Activated T-cell treated with anti-CD3 and anti-CD28 coated beads, Interleukin-2, amount 50 U/mL, for 4 hours (primary cell): ENCODE data around the gene NADK. TPM values are rescaled to one million over a fixed set of nuclear protein-coding genes. Genes with fewer than 3 reads are reported as not detected.
A peak's percentile ranks its signal among the peaks of the same experiment; 100 is the strongest.
"Not testable (repeated sequence)": the region's sequence is repeated elsewhere in the genome, so short reads cannot be mapped to it uniquely, and the experiment has no call there.

ENCODE experiments used
- ATAC-seq, 2 donors: fragments of 200-7000 bp; cut with Tn5 transposase; one replicate each; pipeline ENCODE4 v1.10.0; 2021
- DNase-seq: peaks from one replicate; pipeline ENCODE4 v3.0.0-alpha.2; 2020
- H3K27me3 Mint-ChIP-seq: one replicate; pipeline ENCODE4 v1.8.0; 2021; ENCODE audit warnings: low read depth, mixed read lengths
- H3K36me3 Mint-ChIP-seq: one replicate; pipeline ENCODE4 v1.8.0; 2022; ENCODE audit warnings: mixed read lengths; ENCODE audit not compliant: insufficient read depth
- H3K4me1 Mint-ChIP-seq: one replicate; pipeline ENCODE4 v1.8.0; 2021; ENCODE audit warnings: low read depth, mixed read lengths
- H3K4me3 Mint-ChIP-seq: one replicate; pipeline ENCODE4 v1.8.0; 2021; ENCODE audit warnings: mild to moderate bottlenecking, moderate library complexity, mixed read lengths
- H3K9me3 Mint-ChIP-seq: one replicate; pipeline ENCODE4 v1.8.0; 2021; ENCODE audit warnings: mixed read lengths
- total RNA-seq, 3 donors: library from RNA; stranded (reverse); gene quantifications; one replicate each; pipeline ENCODE4 v1.2.1, GENCODE V29; 2021

NADK gene
- total RNA-seq, 3 donors from 2014 or later = 98.7 to 108 (median 106) TPM

DNA sequence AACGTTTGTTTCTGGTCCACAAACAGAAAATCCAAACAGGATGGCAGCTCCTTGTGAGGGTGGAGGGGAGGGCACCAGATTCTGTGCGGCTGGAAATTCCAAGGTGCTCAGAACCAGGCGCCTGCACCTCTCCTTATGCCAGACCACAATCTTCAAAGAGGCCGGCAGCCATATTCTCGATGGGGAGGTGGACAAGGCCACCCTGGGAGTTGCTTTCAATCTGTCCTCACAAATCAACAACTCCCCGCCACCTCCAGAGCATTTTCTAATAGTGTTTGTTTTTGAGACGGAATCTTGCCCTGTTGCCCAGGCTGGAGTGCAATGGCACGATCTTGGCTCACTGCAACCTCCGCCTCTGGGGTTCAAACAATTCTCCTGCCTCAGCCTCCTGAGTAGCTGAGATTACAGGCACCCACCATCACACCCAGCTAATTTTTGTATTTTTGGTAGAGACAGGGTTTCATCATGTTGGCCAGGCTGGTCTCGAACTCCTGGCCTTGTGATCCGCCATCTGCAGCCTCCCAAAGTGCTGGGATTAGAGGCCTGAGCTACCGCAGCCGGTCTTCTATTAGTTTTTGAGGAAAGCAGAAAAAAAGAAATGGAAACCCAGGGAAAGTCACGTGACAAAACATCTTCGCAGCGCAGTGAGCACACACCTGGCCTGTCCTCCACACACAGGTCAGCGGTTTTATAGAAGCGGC is 49.0 kb downstream of the NADK start:
- H3K4me3 Mint-ChIP-seq, H3K9me3 Mint-ChIP-seq, H3K27me3 Mint-ChIP-seq, ATAC-seq, DNase-seq, H3K36me3 Mint-ChIP-seq: not testable (repeated sequence)
- H3K4me1 Mint-ChIP-seq = peaks cover 12% of the 10 kb centered on the region

DNA sequence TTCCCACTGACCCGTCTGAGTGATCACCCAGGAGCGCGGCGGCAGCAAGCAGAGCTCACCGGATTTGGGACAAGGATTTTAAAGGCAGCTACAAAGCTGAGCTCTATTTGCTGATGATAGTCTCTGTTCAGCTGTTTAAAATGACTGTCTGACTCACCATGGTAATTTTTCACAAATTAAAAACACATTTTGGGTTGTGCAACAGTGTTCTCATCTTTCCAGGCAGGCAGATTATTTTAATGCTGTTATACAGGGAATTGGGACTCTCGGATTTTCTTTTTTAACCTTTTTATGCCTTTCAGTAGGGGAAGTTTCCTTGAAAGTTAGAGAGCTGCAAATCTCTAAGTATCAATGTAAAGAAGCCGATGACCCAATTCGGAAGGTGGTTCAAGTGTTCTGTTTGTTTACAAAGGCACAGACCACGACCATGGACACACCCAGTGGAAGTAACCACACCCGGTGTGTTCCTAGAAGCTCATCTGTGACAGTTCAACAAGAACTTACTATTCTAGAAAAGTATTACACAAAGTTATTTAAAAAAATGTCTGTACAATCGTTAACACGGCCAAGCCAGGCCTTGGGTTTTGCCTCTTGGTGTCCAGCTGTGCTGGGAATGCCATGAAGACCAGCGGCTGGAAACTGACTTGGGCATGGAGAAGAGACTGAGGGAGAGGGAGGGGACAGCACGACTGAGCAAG is 49.8 kb downstream of the NADK start:
- ATAC-seq, H3K4me3 Mint-ChIP-seq, H3K9me3 Mint-ChIP-seq, DNase-seq, H3K27me3 Mint-ChIP-seq, H3K36me3 Mint-ChIP-seq: not testable (repeated sequence)
- H3K4me1 Mint-ChIP-seq = peaks cover 12% of the 10 kb centered on the region

DNA sequence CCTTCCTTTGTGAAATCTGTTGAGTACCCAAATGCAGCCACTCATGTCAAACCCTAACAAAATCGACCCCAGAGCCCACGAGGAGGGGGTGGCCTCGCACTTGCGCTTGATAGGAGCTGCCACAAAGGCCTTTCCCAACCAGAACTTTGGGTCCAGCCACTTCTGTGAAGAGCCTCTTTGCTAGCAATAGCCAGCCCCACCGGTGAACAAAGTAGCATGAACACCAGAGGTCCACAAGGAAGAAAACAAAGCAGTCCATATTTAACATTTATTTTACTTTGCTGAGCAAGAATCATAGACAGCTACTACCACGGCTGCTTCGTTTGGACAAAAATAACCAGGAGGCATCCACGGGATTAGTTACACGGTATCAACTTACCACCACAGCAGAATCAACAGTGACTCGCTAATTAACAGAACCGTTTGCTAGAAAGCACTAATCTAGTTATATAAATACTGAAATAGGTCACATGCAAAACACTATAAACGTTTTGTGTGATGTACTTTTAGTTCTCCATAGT is 51.1 kb downstream of the NADK start:
- ATAC-seq, DNase-seq, H3K4me3 Mint-ChIP-seq, H3K9me3 Mint-ChIP-seq, H3K36me3 Mint-ChIP-seq, H3K27me3 Mint-ChIP-seq: not testable (repeated sequence)
- H3K4me1 Mint-ChIP-seq = peaks cover 12% of the 10 kb centered on the region

DNA sequence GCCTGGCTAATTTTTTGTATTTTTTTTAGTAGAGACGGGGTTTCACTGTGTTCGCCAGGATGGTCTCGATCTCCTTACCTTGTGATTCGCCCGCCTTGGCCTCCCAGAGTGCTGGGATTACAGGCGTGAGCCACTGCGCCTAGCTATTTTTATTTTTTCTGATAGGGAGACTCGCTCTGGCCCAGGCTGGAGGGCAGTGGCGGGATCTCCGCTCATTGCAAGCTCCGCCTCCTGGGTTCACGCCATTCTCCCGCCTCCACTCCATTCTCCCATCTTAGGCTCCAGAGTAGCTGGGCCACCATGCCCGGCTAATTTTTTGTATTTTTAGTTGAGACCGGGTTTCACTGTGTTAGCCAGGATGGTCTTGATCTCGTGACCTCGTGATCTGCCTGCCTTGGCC is 52.2 kb downstream of the NADK start:
- not testable (repeated sequence) for ATAC-seq, DNase-seq, H3K9me3 Mint-ChIP-seq, H3K27me3 Mint-ChIP-seq, H3K36me3 Mint-ChIP-seq
- Mint-ChIP-seq H3K4me3 (peak overlapping the region; percentile 37), H3K4me1 (peaks cover 19% of the 10 kb centered on the region)

DNA sequence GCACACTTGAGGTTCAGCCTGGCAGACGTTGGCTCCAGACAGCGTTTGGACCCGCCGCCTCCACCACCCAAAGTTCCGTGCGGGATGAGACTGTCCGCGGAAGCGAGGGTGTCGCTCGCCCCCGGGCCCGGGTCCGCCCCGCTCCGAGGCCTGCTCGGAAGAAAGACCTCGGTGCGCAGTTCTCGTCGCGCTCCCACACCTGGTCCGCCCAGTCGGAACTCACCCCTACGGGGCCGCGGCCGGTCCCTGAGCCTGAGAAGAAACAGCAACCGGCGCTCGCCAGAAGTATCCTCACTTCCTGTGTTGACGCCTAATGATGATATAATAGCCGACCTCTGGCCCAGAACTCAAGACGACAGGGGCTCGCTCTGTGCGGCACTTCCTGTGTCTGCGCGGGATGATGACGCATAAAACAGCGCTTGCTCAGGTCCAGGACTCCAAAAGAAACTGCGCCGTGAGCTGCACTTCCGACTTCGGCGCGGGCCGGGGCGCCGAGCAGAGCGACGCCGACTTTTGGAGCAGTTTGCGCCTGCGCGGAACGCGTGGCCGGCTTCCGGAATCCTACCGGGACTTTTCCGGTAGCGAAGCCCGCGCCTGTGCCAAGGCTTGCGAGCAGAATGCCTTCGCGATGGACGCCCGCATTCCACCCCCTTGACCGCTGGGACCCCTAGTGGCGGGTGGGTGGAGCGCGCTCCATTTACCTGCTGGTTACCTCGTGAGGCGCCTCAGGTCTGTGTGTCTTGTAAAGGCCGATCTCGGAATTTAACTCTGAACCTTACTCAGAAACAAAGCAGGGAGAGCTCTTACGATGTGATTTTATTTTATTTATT is 54.0 kb downstream of the NADK start, which contains the start of gene CDK11A:
Gene CDK11A, minus strand, starts transcription at position 323 of the 830 bp plus-strand sequence. CDS start 1,539 bp downstream, outside the sequence.
- ATAC-seq (peak; percentile 98 to 99), DNase-seq (peak; percentile 96)
- H3K36me3 Mint-ChIP-seq, H3K27me3 Mint-ChIP-seq, H3K9me3 Mint-ChIP-seq: not testable (repeated sequence)
- Mint-ChIP-seq H3K4me1 (peaks cover 17% of the 10 kb centered on the region), H3K4me3 (peak within 1 kb of the TSS; percentile 88)

DNA sequence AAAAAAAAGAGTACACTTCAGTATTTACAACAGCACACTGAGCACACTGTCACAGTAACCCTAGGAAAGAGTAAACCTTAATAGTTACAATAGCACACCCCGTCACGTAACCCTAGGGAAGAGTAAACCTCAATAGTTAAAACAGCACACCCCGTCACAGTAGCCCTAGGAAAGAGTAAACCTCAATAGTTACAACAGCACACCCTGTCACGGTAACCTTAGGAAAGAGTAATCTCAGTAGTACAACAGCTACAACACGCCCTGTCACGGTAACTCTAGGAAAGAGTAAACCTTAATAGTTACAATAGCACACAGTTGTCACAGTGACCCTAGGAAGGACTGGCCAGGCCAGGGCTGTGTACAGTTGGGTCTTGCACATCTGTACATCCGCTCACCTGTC is 57.1 kb downstream of the NADK start:
- H3K36me3 Mint-ChIP-seq = peaks cover 20% of the 10 kb centered on the region
- no peaks in the 10 kb centered on the region for H3K9me3 Mint-ChIP-seq
- no peaks in the 10 kb centered on the region for H3K27me3 Mint-ChIP-seq
- peak overlapping the region; percentile 2 for H3K4me3 Mint-ChIP-seq
- no peak for DNase-seq
- peaks cover 8% of the 10 kb centered on the region for H3K4me1 Mint-ChIP-seq
- no peak for ATAC-seq

DNA sequence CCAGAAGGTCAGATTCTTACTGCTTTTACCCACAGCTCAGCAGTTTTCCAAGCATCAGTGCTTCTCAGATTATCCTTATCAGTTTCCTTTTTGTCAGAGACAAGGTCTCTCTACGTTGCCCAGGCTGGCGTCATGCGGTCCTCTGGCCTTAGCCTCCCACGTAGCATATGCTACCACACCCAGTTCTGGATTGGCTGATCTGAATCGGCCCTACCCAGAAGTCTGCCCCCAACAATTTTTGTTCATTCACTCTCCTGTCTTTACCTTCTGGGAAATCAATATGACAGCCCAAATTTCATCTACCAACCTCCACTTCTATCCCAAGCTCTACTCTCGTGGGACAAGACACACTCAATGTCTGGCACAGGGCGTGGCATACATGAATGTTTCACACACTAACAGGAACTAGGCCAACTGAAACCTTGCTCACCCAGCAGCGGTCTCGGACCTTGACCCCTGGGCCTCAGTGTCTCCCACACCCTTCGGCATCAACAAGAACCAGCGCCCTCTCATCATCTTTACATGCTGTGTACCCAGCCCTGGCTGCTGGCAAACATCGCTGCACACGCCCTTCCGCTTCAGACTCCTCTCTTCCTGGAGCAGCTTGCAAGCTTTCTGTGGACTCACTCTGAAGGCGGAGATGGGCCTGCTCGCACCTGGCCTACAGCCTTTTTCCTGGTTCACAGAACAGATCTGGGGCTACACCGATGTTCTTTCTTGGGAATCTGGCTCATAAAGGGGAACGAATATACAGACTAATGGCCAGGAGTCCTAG is 63.0 kb downstream of the NADK start:
- ATAC-seq, H3K9me3 Mint-ChIP-seq, DNase-seq, H3K4me1 Mint-ChIP-seq, H3K27me3 Mint-ChIP-seq, H3K4me3 Mint-ChIP-seq: not testable (repeated sequence)
- peaks cover 32% of the 10 kb centered on the region for H3K36me3 Mint-ChIP-seq

DNA sequence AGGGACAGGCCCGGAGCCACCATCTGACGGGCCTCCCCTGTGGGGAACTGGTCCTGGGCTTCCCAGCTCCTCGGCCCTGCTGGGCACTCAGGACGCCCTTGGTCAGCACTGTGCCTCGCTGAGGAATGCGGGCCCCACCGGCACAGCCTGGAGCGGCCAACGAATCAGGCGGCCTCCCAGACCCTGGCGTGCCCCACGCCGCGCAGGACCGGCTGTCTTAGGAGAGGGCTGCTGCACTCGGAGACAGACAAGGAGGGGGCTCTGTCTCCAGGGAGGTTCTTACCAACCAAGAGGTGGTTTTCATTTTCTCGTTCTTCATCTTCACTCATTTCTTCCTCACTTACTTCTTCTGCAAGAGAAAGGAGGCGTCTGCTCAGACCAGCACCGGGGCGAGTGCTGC is 70.4 kb downstream of the NADK start:
- peaks cover 13% of the 10 kb centered on the region for H3K36me3 Mint-ChIP-seq
- H3K4me1 Mint-ChIP-seq, H3K9me3 Mint-ChIP-seq, H3K4me3 Mint-ChIP-seq, ATAC-seq, DNase-seq, H3K27me3 Mint-ChIP-seq: not testable (repeated sequence)

DNA sequence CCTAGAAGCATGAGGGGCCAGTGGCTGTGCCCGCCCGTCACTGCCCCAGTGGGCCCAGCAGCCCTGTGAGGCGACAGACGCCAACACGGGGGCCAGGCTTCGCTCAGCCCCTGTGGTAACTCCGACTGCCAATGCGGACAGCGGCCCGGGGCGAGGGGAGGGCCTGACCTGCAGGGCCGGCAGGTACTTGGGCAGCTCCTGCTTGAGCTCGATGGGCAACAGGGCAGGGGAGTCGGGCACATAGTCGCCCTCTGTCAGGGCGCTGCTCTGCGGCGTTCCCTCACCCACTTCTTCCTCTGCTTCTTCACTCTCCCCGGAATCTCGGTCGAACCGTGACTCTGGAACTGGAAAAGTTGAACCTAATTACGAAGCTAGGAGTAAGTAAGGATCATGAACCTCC is 71.0 kb downstream of the NADK start:
- H3K4me1 Mint-ChIP-seq, H3K4me3 Mint-ChIP-seq, DNase-seq, H3K27me3 Mint-ChIP-seq, ATAC-seq, H3K9me3 Mint-ChIP-seq: not testable (repeated sequence)
- peaks cover 11% of the 10 kb centered on the region for H3K36me3 Mint-ChIP-seq

DNA sequence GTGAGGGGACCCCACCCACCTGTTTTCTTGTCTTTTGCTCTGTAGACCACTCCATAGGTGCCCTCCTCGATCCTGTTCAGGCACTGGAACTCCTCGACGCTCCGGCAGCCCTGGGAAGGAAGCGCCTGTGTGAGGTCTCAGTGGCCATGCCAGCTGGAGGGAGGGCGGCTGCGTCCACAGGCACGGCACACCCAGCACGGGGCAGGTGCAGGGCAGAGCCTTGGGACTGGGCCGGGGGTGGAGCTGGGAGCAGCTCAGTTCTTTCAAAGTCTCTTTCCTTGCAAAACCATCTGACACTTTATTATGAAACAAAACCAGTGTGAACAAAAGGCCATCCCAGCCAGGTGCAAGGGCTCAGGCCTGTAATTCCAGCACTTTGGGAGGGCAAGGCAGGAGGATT is 72.6 kb downstream of the NADK start:
- H3K27me3 Mint-ChIP-seq, H3K9me3 Mint-ChIP-seq, H3K4me1 Mint-ChIP-seq, ATAC-seq, H3K4me3 Mint-ChIP-seq, DNase-seq: not testable (repeated sequence)
- peaks cover 11% of the 10 kb centered on the region for H3K36me3 Mint-ChIP-seq

DNA sequence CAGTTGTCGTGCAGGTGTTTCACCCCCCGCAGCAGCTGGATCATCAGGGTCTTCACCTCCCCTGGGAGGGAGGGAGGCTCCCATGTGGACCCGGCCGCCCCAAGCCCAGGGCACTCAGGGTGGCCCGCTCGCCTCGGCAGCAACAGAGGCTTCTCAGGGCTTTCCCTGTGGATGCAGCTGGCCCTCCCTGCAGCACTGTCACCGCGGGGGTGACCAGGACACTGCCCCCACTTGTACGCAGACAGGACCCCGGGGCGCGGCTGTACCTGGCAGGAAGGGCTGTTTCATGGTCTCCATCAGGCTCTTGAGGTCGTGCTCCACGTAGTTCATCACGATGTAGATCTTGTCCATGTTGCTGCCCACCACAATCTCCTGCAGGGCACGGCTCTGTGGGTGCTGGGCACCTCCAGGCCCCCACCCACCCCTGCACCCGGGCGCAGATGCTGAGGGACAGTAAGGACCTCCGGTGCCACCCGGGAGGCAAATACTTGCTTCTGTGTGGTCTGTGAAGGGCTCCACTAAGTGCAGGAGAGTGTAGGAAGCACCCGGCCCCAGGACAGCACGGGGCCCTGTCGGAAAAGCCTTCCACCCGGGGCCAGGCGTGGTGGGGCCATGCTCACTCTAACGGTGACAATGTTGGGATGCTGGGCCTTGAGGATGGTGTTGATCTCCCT is 73.8 kb downstream of the NADK start:
- not testable (repeated sequence) for ATAC-seq, H3K27me3 Mint-ChIP-seq, DNase-seq, H3K9me3 Mint-ChIP-seq, H3K4me3 Mint-ChIP-seq, H3K4me1 Mint-ChIP-seq
- H3K36me3 Mint-ChIP-seq = peaks cover 11% of the 10 kb centered on the region

DNA sequence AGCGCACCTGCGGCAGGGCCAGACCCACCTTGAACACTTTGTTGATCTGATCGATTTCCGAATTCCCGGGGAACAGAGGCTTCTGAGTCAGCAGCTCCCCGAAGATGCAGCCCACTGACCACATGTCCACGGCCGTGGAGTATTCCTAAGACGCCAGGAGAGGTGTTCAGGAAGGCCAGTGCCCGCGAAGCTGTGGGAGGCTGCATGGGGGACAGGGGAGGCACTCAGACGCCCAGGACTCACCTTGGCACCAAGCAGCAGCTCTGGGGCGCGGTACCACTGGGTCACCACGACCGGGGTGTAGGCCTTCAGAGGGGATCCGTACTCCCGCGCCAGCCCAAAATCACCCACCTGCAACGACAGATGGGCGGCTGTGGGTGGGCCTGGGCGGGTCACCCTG is 74.5 kb downstream of the NADK start:
- H3K4me3 Mint-ChIP-seq = no peak overlapping the region
- no peak for DNase-seq
- H3K27me3 Mint-ChIP-seq = no peaks in the 10 kb centered on the region
- no peaks in the 10 kb centered on the region for H3K4me1 Mint-ChIP-seq
- H3K36me3 Mint-ChIP-seq = peaks cover 11% of the 10 kb centered on the region
- H3K9me3 Mint-ChIP-seq = no peaks in the 10 kb centered on the region
- ATAC-seq = no peak

DNA sequence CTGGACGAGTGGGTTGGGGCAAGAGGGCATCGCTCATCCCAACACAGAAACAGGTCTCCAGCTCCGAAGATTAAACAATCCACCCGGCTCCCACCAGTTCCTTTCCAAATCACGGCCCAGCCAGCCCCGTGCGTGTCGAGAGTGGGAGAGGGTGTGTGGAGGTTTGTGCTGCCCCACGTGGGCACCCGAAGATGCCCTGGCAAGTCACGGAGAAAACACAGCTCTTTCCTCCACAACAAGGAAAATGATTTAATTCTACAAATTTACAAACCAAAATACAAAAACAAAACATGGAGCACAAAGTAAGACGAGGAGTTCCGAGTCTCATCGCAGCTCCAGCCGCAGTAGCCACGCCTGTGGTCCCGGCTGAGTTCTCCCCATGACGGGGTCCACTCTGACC is 75.8 kb downstream of the NADK start:
- H3K4me3 Mint-ChIP-seq, DNase-seq, H3K36me3 Mint-ChIP-seq, ATAC-seq, H3K4me1 Mint-ChIP-seq, H3K9me3 Mint-ChIP-seq, H3K27me3 Mint-ChIP-seq: not testable (repeated sequence)
